ENCODE measurements around the gene CFL1.

CFL1 gene

DNA sequence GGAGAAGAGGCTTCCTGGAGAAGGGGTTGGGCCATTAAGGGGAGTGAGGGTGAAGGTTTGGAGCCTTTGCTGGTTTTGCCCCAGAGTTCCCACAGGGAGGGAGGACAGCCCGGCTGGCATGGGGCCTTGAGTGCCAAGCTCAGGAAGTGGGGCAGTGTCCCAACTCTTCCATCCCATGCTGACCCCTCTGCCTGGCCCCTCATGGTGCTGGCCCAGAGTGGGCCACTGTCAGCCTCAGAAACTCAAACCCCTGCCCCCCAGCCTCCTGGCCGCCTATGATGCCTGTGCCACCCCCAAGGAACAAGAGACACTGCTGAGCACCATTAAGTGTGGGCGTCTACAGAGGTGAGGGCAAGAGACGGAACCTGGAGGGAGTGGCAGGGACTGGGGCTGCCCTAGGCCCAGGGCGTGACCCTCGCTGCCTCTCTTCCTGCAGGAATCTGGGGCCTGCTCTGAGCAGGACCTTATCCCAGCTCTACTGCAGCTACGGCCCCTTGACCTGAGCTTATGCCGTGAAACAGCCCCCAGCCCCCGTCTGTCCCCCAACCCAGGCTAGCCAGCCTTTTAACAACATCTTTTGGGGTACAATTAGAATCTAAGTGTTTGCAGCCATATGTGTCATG, 7.7 kb upstream of the CFL1 start:
- H3K4me3 ChIP-seq (ENCODE audit: low read depth, low read length): no peak overlapping the region
- H3K36me3 ChIP-seq (ENCODE audit: control insufficient read depth, insufficient read depth, low read length): no peaks in the 10 kb centered on the region
- TF ChIP-seq, protein P1, sequence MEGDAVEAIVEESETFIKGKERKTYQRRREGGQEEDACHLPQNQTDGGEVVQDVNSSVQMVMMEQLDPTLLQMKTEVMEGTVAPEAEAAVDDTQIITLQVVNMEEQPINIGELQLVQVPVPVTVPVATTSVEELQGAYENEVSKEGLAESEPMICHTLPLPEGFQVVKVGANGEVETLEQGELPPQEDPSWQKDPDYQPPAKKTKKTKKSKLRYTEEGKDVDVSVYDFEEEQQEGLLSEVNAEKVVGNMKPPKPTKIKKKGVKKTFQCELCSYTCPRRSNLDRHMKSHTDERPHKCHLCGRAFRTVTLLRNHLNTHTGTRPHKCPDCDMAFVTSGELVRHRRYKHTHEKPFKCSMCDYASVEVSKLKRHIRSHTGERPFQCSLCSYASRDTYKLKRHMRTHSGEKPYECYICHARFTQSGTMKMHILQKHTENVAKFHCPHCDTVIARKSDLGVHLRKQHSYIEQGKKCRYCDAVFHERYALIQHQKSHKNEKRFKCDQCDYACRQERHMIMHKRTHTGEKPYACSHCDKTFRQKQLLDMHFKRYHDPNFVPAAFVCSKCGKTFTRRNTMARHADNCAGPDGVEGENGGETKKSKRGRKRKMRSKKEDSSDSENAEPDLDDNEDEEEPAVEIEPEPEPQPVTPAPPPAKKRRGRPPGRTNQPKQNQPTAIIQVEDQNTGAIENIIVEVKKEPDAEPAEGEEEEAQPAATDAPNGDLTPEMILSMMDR (IDR thresholded peaks at IDR 0.05): no peak
- no peaks in the 10 kb centered on the region for H3K27me3 ChIP-seq (ENCODE audit: control insufficient read depth, insufficient read depth, low read length)
- no peak overlapping the region for H3K4me2 ChIP-seq (ENCODE audit: low read length)
- H3K79me2 ChIP-seq: peaks cover 2% of the 10 kb centered on the region
- peaks cover 5% of the 10 kb centered on the region for H3K4me1 ChIP-seq
- no peaks in the 10 kb centered on the region for H3K9me3 ChIP-seq (ENCODE audit: control insufficient read depth, low read length)
- no peak overlapping the region for H2AFZ ChIP-seq
- H3K27ac ChIP-seq: no peak overlapping the region
- H3K9ac ChIP-seq: no peak overlapping the region

DNA sequence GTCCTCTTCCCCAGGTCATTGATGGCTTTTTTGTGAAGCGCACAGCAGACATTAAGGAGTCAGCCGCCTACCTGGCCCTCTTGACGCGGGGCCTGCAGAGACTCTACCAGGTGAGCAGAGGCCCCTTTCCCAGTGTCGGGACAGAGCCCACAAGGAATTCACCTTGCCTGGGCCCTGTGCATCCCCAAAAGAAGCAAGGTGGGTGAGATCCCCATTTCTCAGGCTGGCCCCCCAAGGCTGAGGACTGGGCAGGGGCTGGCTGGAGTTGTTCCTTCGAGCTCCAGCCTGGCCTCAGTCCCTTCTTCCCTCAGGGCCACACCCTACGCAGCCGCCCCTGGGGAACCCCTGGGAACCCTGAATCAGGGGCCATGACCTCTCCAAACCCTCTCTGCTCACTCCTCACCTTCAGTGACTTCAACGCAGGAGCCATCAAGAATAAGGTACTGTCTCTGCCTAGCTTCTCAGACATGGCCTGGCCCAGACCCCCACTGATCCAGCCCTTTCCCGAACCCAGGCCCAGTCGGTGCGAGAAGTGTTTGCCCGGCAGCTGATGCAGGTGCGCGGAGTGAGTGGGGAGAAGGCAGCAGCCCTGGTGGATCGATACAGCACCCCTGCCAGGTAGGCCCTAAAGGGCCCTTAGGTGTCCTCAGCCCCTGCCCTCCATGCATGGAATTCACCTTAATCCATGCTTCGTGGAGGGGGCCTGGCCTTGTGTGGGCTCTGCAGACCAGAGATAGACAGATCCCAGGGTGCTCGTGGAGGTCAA, 6.9 kb upstream of the CFL1 start:
- Histone ChIP-seq H3K9ac (no peak overlapping the region), H3K27me3 (ENCODE audit: control insufficient read depth, insufficient read depth, low read length) (no peaks in the 10 kb centered on the region), H3K36me3 (ENCODE audit: control insufficient read depth, insufficient read depth, low read length) (no peaks in the 10 kb centered on the region), H2AFZ (no peak overlapping the region), H3K79me2 (peaks cover 2% of the 10 kb centered on the region), H3K4me2 (ENCODE audit: low read length) (no peak overlapping the region), H3K27ac (no peak overlapping the region), H3K4me3 (ENCODE audit: low read depth, low read length) (no peak overlapping the region), H3K4me1 (peaks cover 5% of the 10 kb centered on the region), H3K9me3 (ENCODE audit: control insufficient read depth, low read length) (no peaks in the 10 kb centered on the region)
- TF ChIP-seq, protein P1 (IDR thresholded peaks at IDR 0.05): no peak

DNA sequence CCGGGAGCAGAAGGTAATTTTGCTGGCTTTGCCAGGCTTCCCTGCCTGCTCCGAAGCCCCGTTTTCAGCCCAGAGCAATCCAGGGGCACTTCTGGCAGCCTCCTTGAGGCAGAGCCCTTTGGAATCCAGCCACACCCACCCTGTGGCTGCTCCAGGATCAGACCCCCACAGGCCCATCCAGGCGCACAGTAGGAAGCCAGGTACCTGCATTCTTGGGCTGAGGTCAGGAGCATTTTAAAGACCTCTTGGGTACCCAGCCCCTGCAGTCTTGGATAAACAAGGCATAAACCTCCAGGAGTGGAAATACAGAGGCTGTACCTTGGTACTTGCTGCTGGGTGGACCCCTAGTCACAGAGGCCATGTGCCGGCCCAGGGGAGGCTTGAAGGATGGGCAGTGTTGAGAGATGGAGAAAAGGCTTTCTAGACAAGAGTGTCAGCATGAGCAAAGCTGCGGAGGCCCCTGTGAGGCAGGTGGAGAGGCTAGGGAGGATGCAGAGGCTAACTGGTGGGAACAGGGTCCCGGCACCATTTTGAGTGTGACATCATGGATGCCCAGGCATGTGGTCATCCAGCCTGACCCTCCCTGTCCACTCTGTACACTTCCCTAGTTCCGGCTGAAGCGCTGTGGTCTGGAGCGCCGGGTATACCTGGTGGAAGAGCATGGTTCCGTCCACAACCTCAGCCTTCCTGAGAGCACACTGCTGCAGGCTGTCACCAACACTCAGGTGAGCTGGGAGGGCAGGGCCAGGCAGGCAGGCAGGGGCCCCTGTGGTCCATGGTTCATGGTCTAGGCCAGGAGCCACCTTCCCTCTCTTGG, 6.1 kb upstream of the CFL1 start:
- Histone ChIP-seq H3K27ac (no peak overlapping the region), H3K27me3 (ENCODE audit: control insufficient read depth, insufficient read depth, low read length) (no peaks in the 10 kb centered on the region), H3K4me2 (ENCODE audit: low read length) (no peak overlapping the region), H3K4me3 (ENCODE audit: low read depth, low read length) (no peak overlapping the region), H3K9ac (no peak overlapping the region), H3K36me3 (ENCODE audit: control insufficient read depth, insufficient read depth, low read length) (no peaks in the 10 kb centered on the region), H3K4me1 (peaks cover 5% of the 10 kb centered on the region), H3K79me2 (peaks cover 2% of the 10 kb centered on the region), H3K9me3 (ENCODE audit: control insufficient read depth, low read length) (no peaks in the 10 kb centered on the region), H2AFZ (no peak overlapping the region)
- TF ChIP-seq, protein P1 (IDR thresholded peaks at IDR 0.05): no peak

DNA sequence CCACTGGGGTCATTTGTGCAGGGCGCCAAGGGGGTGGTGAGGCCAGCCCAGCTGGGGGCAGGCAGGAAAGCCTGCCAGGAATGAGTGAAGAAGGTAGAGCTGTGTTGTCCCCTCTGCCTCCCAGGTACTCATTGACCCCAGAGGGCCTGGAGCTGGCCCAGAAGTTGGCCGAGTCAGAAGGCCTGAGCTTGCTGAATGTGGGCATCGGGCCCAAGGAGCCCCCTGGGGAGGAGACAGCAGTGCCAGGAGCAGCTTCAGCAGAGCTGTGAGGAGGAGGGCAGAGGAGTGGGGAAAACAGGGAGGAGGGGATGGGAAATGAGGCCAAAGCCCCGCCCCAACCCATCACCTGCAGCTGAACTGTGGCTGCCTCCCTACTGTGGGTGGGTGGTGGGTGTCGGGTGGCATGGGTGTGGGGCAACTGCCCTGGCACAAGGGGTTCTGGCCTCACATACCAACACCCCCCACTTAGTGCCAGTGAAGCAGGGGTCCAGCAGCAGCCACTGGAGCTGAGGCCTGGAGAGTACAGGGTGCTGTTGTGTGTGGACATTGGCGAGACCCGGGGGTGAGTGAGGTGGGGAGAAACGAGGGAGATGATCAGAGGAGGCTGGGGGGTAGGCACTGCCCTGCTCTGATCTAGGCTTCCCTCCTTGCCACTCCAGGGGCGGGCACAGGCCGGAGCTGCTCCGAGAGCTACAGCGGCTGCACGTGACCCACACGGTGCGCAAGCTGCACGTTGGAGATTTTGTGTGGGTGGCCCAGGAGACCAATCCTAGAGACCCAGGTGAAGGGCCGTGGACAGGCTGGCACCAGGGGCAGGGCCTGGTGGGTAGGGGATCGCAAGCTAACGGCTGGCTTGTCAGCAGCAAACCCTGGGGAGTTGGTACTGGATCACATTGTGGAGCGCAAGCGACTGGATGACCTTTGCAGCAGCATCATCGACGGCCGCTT, 5.2 kb upstream of the CFL1 start:
- no peak overlapping the region for H3K4me2 ChIP-seq (ENCODE audit: low read length)
- H3K27me3 ChIP-seq (ENCODE audit: control insufficient read depth, insufficient read depth, low read length): no peaks in the 10 kb centered on the region
- peaks cover 5% of the 10 kb centered on the region for H3K4me1 ChIP-seq
- no peak overlapping the region for H2AFZ ChIP-seq
- H3K27ac ChIP-seq: no peak overlapping the region
- TF ChIP-seq, protein P1 (IDR thresholded peaks at IDR 0.05): no peak
- H3K36me3 ChIP-seq (ENCODE audit: control insufficient read depth, insufficient read depth, low read length): no peaks in the 10 kb centered on the region
- H3K9ac ChIP-seq: no peak overlapping the region
- no peaks in the 10 kb centered on the region for H3K9me3 ChIP-seq (ENCODE audit: control insufficient read depth, low read length)
- H3K4me3 ChIP-seq (ENCODE audit: low read depth, low read length): no peak overlapping the region
- peaks cover 2% of the 10 kb centered on the region for H3K79me2 ChIP-seq

Data from parathyroid adenoma (tissue), 2 donors.